ENCODE results near the gene APOL5.

The APOL5 gene

DNA sequence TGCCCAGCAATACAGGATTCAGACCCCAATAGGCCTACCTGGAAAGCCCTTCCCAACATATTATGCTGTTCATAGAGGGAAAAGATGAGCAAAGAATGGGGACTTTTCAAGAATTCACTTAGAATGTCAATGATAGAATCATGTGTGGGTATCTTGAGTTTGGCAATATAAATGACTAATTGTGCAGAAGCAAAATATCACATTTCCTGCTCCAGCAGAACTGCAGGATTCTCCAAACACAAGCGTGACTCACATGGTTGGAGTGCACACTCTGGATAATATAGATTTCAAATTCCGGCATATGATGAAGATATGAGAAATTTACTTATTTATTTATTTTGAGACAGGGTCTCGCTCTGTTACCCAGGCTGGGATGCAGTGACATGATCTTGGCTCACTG, 12.5 kb upstream of the APOL5 start:
- peaks cover 14% of the 10 kb centered on the region for H3K4me1 Mint-ChIP-seq
- H3K27ac Mint-ChIP-seq = no peak overlapping the region
- H3K27me3 Mint-ChIP-seq (ENCODE audit: low read depth) = peaks cover 4% of the 10 kb centered on the region
- H3K4me3 Mint-ChIP-seq = no peak overlapping the region
- TF ChIP-seq, protein P1, sequence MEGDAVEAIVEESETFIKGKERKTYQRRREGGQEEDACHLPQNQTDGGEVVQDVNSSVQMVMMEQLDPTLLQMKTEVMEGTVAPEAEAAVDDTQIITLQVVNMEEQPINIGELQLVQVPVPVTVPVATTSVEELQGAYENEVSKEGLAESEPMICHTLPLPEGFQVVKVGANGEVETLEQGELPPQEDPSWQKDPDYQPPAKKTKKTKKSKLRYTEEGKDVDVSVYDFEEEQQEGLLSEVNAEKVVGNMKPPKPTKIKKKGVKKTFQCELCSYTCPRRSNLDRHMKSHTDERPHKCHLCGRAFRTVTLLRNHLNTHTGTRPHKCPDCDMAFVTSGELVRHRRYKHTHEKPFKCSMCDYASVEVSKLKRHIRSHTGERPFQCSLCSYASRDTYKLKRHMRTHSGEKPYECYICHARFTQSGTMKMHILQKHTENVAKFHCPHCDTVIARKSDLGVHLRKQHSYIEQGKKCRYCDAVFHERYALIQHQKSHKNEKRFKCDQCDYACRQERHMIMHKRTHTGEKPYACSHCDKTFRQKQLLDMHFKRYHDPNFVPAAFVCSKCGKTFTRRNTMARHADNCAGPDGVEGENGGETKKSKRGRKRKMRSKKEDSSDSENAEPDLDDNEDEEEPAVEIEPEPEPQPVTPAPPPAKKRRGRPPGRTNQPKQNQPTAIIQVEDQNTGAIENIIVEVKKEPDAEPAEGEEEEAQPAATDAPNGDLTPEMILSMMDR (IDR thresholded peaks at IDR 0.05; ENCODE audit: unreplicated experiment in 3 of 3) = no peak
- H3K9me3 Mint-ChIP-seq = no peaks in the 10 kb centered on the region
- H3K36me3 Mint-ChIP-seq (ENCODE audit: low read depth) = no peaks in the 10 kb centered on the region

DNA sequence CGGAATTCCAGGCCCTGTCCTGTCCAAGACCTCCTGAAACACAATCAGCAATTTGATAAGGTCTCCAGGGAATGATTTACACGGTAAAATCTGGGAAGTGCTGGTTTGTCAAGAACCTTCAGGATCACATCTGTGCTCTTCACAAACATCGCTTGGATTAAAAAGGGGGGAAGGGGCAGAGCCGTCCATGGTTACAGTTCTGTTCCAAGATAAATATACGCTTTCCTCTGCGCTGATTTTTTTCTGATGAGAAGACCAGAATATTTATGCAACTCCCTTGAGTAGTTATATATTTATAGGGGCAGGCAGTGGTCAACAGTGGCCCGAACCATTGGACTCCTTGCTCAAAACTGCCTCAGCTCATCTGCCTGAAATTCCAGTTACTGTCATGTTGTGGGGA, 9.2 kb upstream of the APOL5 start:
- no peaks in the 10 kb centered on the region for H3K36me3 Mint-ChIP-seq (ENCODE audit: low read depth)
- H3K4me1 Mint-ChIP-seq = peaks cover 14% of the 10 kb centered on the region
- H3K9me3 Mint-ChIP-seq = peaks cover 7% of the 10 kb centered on the region
- TF ChIP-seq, protein P1 (IDR thresholded peaks at IDR 0.05; ENCODE audit: unreplicated experiment in 3 of 3) = no peak
- no peak overlapping the region for H3K4me3 Mint-ChIP-seq
- H3K27me3 Mint-ChIP-seq (ENCODE audit: low read depth) = peaks cover 1% of the 10 kb centered on the region
- no peak overlapping the region for H3K27ac Mint-ChIP-seq

DNA sequence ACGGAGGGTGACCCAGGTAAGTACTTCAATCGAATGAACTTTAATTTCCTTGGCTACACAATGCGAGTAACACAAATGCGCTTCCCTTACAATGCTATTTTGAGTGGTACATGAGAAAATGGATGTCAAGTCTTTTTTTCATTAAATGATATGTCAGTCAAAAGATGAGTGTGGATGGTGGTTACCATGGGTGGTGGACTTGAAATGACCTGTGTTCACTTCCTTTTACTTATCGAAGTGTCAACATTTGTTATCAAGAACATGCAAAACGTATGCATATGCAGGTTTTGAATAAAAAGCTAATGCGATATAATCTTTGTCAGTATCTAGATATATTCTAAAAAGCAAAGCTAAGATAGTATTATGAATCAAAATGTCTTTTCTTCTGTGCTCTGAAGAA, 8.8 kb upstream of the APOL5 start:
- no peak overlapping the region for H3K4me3 Mint-ChIP-seq
- peaks cover 4% of the 10 kb centered on the region for H3K27me3 Mint-ChIP-seq (ENCODE audit: low read depth)
- H3K36me3 Mint-ChIP-seq (ENCODE audit: low read depth) = no peaks in the 10 kb centered on the region
- H3K27ac Mint-ChIP-seq = no peak overlapping the region
- H3K4me1 Mint-ChIP-seq = peaks cover 14% of the 10 kb centered on the region
- TF ChIP-seq, protein P1 (IDR thresholded peaks at IDR 0.05; ENCODE audit: unreplicated experiment in 3 of 3) = no peak
- peaks cover 11% of the 10 kb centered on the region for H3K9me3 Mint-ChIP-seq

DNA sequence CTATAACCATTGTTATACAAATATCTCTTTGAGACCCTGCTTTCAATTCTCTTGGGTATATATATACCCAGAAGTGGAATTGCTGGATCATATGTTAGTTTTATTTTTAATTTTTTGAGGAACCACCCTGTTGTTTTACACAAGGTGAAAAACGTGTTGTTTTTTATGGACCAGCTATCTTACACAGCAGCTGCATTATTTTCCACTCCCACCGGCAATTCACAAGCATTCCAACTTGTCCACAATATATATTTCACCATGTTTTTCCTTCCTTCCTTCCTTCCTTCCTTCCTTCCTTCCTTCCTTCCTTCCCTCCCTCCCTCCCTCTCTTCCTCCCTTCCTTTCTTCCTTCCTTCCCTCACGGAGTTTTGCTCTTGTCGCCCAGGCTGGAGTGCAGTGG, 6.3 kb upstream of the APOL5 start:
- Mint-ChIP-seq H3K4me3 (no peak overlapping the region), H3K27me3 (ENCODE audit: low read depth) (peaks cover 10% of the 10 kb centered on the region), H3K9me3 (peaks cover 11% of the 10 kb centered on the region), H3K36me3 (ENCODE audit: low read depth) (no peaks in the 10 kb centered on the region), H3K4me1 (peaks cover 14% of the 10 kb centered on the region), H3K27ac (no peak overlapping the region)
- TF ChIP-seq, protein P1 (IDR thresholded peaks at IDR 0.05; ENCODE audit: unreplicated experiment in 3 of 3) = no peak

DNA sequence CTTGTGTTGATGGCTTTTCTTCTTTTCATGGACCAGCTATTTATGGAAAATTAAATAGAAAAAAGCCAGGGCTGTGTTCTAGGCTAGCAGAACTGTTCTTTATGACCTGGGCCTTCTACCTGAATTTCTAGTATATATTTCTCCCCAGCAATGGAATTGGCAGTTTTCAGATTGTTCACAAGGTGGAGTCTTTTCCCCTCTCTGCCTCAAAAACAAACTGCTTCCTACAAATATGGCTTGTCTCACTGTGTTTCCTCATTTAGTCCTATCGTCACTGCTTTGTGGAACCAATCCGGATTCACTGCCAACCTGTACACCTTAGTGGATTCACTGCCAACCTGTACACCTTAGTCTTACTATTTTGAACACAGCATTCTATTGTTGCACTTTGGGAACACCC, 5.0 kb upstream of the APOL5 start:
- H3K4me1 Mint-ChIP-seq = peaks cover 14% of the 10 kb centered on the region
- TF ChIP-seq, protein P1 (IDR thresholded peaks at IDR 0.05; ENCODE audit: unreplicated experiment in 3 of 3) = no peak
- no peaks in the 10 kb centered on the region for H3K36me3 Mint-ChIP-seq (ENCODE audit: low read depth)
- H3K27ac Mint-ChIP-seq = no peak overlapping the region
- H3K9me3 Mint-ChIP-seq = peaks cover 11% of the 10 kb centered on the region
- H3K27me3 Mint-ChIP-seq (ENCODE audit: low read depth) = peaks cover 10% of the 10 kb centered on the region
- H3K4me3 Mint-ChIP-seq = no peak overlapping the region

DNA sequence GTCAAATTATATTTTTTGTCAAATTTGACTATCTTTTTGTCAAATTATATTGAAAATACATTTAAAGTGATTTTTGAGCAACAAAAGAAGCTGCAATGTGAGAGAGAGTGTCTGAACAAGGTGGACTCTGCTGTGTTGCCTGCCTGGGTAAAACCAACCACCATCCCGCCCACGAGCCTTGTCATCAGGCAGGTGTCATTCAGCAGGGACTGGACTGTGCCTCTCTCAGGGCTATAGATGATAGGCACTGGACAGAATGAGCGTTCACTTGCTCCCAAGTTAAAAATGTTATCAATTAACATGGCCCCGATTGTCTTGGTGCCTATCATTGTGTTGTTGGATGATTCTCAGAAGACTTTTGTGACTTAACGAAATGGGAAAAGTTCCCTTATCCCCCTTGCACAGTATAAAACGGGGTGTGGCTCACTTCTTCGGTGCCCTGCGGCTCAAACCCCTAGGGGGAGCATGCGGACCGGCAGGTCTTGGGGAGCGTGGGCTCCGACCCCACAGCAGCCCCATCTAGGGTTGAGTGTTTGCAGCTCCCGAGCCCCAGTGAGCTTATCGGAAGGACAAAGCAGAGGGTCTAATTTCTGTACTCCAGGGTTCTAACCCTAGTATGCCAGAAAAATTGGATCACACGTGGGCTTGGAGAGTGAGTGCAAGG, 1.7 kb downstream of the APOL5 start:
- Mint-ChIP-seq H3K27ac (no peak overlapping the region), H3K36me3 (ENCODE audit: low read depth) (no peaks in the 10 kb centered on the region), H3K4me1 (peaks cover 7% of the 10 kb centered on the region), H3K9me3 (peaks cover 6% of the 10 kb centered on the region), H3K27me3 (ENCODE audit: low read depth) (peaks cover 4% of the 10 kb centered on the region), H3K4me3 (no peak overlapping the region)
- TF ChIP-seq, protein P1 (IDR thresholded peaks at IDR 0.05; ENCODE audit: unreplicated experiment in 3 of 3) = no peak
